KMS-11 (cell line): ENCODE measurements around the gene CXADR.
A peak's percentile ranks its signal among the peaks of the same experiment; 100 is the strongest.

Experiments
- H2AFZ ChIP-seq: fragments of 200-600 bp; sonication (generic); 2 replicates; pipeline ENCODE4 v1.6.1; 2016; ENCODE audit warnings: antibody characterized with exemption, mixed run types, low read depth
- H3K27ac ChIP-seq: fragments of 200-600 bp; sonication (generic); 2 replicates; pipeline ENCODE4 v1.6.1; 2016; ENCODE audit warnings: mild to moderate bottlenecking, mixed run types
- H3K27me3 ChIP-seq: fragments of 200-600 bp; sonication (generic); 2 replicates; pipeline ENCODE4 v1.6.1; 2017; ENCODE audit warnings: mild to moderate bottlenecking, low read depth, mixed run types, moderate library complexity; ENCODE audit not compliant: insufficient read depth
- H3K36me3 ChIP-seq: fragments of 200-600 bp; sonication (generic); 2 replicates; pipeline ENCODE4 v1.6.1; 2017; ENCODE audit warnings: mild to moderate bottlenecking, mixed run types; ENCODE audit not compliant: insufficient read depth
- H3K4me1 ChIP-seq: fragments of 200-600 bp; sonication (generic); 2 replicates; pipeline ENCODE4 v1.6.1; 2016; ENCODE audit warnings: mild to moderate bottlenecking, low read depth, mixed run types; ENCODE audit not compliant: poor library complexity, severe bottlenecking
- H3K4me2 ChIP-seq: fragments of 200-600 bp; sonication (generic); 2 replicates; pipeline ENCODE4 v1.7.0; 2016; ENCODE audit warnings: mild to moderate bottlenecking, mixed run types
- H3K4me3 ChIP-seq: fragments of 200-600 bp; sonication (generic); IDR thresholded peaks from 2 replicates; pipeline ENCODE4 v1.6.1; 2017; ENCODE audit warnings: low read depth, low read length, mixed read lengths; ENCODE audit not compliant: insufficient read depth
- H3K79me2 ChIP-seq: fragments of 200-600 bp; sonication (generic); 2 replicates; pipeline ENCODE4 v1.6.1; 2016; ENCODE audit warnings: low read depth, mixed run types; ENCODE audit not compliant: insufficient read depth
- H3K9ac ChIP-seq: fragments of 200-600 bp; sonication (generic); 2 replicates; pipeline ENCODE4 v1.6.1; 2016; ENCODE audit warnings: mild to moderate bottlenecking, mixed run types
- H4K20me1 ChIP-seq: fragments of 200-600 bp; sonication (generic); 2 replicates; pipeline ENCODE4 v1.6.1; 2016; ENCODE audit warnings: mild to moderate bottlenecking, mixed run types; ENCODE audit not compliant: insufficient read depth
- TF ChIP-seq, protein P1 (sequence below): fragments of 200-600 bp; sonication (generic); conservative IDR thresholded peaks from 2 replicates; pipeline ENCODE4 v1.6.1; 2017; ENCODE audit warnings: low read depth, mild to moderate bottlenecking, antibody characterized with exemption, low read length, moderate library complexity, mixed read lengths

CXADR gene

DNA sequence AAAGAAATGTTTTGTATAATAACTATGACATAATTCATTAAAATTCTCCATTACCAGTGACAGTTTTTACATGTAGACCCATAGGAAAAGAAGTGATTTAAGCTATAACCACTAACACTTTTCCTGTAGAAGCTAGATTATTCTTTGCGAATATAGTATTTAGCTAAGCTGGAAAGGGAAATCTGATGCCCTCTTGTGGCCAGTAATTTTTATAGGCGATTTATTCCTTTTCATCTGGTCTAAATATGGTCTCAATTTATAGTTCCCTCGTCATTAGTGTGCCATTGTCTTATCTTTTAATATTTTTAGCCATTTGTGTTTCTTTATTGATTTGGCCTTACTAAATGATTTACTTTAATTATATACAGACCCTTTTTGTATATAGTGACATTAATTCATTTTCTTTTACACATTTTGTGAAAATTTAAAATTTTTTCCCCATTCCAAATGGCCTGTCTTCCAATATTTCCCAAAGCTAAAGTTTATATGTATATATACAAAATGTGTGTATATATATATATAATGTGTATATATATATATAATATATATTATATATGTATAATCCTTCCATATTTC, 73.1 kb downstream of the CXADR start:
- H3K27me3 ChIP-seq: no peaks in the 10 kb centered on the region
- no peaks in the 10 kb centered on the region for H3K36me3 ChIP-seq
- no peak overlapping the region for H3K4me3 ChIP-seq
- no peaks in the 10 kb centered on the region for H3K79me2 ChIP-seq
- H4K20me1 ChIP-seq: no peaks in the 10 kb centered on the region
- H3K4me2 ChIP-seq: no peak overlapping the region
- H3K4me1 ChIP-seq: no peaks in the 10 kb centered on the region
- H3K27ac ChIP-seq: no peak overlapping the region
- TF ChIP-seq, protein P1, sequence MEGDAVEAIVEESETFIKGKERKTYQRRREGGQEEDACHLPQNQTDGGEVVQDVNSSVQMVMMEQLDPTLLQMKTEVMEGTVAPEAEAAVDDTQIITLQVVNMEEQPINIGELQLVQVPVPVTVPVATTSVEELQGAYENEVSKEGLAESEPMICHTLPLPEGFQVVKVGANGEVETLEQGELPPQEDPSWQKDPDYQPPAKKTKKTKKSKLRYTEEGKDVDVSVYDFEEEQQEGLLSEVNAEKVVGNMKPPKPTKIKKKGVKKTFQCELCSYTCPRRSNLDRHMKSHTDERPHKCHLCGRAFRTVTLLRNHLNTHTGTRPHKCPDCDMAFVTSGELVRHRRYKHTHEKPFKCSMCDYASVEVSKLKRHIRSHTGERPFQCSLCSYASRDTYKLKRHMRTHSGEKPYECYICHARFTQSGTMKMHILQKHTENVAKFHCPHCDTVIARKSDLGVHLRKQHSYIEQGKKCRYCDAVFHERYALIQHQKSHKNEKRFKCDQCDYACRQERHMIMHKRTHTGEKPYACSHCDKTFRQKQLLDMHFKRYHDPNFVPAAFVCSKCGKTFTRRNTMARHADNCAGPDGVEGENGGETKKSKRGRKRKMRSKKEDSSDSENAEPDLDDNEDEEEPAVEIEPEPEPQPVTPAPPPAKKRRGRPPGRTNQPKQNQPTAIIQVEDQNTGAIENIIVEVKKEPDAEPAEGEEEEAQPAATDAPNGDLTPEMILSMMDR: peak; percentile 69
- no peak overlapping the region for H2AFZ ChIP-seq
- no peak overlapping the region for H3K9ac ChIP-seq

DNA sequence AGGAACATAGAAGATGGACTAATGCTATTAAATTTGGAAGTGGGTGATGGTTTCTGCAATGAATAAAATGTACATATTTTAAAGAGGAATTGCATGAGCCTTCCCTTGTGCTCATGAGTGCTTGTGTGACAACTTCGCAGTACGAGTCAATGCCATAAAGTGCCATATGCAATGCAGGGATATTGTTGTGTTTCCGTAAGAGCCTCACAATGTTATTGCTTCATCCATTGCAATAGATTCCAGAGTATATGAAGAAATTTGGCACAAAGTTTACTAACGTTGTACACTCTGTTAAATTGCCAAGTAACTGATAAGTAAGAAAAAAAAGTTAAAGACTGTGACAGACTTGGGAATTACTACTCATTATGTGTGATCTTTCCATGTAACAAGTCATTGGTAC, 77.6 kb downstream of the CXADR start:
- Histone ChIP-seq H3K36me3 (no peaks in the 10 kb centered on the region; the same call in 1 of the 2 replicates), H3K27ac (no peak overlapping the region), H3K9ac (no peak overlapping the region), H3K4me2 (no peak overlapping the region), H3K27me3 (no peaks in the 10 kb centered on the region), H2AFZ (no peak overlapping the region), H3K79me2 (no peaks in the 10 kb centered on the region), H4K20me1 (0 out of 2 replicates have a peak, but pooled peaks cover 3% of the 10 kb centered on the region), H3K4me1 (no peaks in the 10 kb centered on the region), H3K4me3 (no peak overlapping the region)
- TF ChIP-seq, protein P1: no peak

DNA sequence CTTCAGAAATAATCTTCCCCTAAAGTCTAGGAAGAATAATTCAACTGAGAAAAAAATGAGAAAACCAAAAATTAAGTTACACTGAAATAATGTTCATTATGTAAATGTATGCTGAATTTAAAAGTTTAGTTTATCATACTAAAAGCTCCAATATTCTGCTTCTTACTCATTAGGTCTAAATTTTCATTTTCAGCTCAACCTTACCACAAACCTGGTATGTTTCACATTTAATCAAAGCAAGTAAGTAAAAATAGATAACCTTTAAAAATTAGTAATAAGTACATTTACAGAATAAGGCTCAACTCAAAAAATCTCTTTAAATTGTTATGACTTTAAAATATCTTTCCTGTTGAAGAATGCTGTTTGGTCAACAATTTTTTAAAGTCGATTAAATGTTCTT, 84.8 kb downstream of the CXADR start:
- H3K36me3 ChIP-seq: peaks cover 21% of the 10 kb centered on the region

GRCh38 chr21:17598437-17598836, 85.6 kb downstream of the CXADR start:
- TF ChIP-seq, protein P1: no peak
- Histone ChIP-seq H3K36me3 (peaks cover 25% of the 10 kb centered on the region), H4K20me1 (0 out of 2 replicates have a peak, but pooled peaks cover 3% of the 10 kb centered on the region), H3K9ac (no peak overlapping the region), H3K27ac (no peak overlapping the region), H3K4me1 (peaks cover 7% of the 10 kb centered on the region), H3K27me3 (no peaks in the 10 kb centered on the region), H3K4me2 (no peak overlapping the region), H3K79me2 (peaks cover 19% of the 10 kb centered on the region), H3K4me3 (no peak overlapping the region), H2AFZ (no peak overlapping the region)

More for the DNA sequence above, 84.8 kb downstream of the CXADR start:
- Histone ChIP-seq H3K27ac (no peak overlapping the region), H2AFZ (no peak overlapping the region), H3K4me2 (no peak overlapping the region), H3K79me2 (peaks cover 11% of the 10 kb centered on the region; the same call in 1 of the 2 replicates), H4K20me1 (0 out of 2 replicates have a peak, but pooled peaks cover 3% of the 10 kb centered on the region), H3K9ac (no peak overlapping the region), H3K4me1 (no peaks in the 10 kb centered on the region), H3K4me3 (no peak overlapping the region), H3K27me3 (no peaks in the 10 kb centered on the region)
- TF ChIP-seq, protein P1: no peak
